GM12873 (cell line): ENCODE measurements around the gene PDP2.

ENCODE experiments used
- TF ChIP-seq, protein P1 (sequence below): IDR thresholded peaks from 2 replicates; pipeline ENCODE4 v1.5.1; 2012; ENCODE audit warnings: low read depth, mild to moderate bottlenecking, moderate library complexity, low read length, control low read depth; ENCODE audit not compliant: insufficient read depth; ENCODE audit errors: missing control alignments

PDP2 gene

GRCh38 chr16:66906916-66907836 is 26.9 kb downstream of the PDP2 start:
- TF ChIP-seq, protein P1, sequence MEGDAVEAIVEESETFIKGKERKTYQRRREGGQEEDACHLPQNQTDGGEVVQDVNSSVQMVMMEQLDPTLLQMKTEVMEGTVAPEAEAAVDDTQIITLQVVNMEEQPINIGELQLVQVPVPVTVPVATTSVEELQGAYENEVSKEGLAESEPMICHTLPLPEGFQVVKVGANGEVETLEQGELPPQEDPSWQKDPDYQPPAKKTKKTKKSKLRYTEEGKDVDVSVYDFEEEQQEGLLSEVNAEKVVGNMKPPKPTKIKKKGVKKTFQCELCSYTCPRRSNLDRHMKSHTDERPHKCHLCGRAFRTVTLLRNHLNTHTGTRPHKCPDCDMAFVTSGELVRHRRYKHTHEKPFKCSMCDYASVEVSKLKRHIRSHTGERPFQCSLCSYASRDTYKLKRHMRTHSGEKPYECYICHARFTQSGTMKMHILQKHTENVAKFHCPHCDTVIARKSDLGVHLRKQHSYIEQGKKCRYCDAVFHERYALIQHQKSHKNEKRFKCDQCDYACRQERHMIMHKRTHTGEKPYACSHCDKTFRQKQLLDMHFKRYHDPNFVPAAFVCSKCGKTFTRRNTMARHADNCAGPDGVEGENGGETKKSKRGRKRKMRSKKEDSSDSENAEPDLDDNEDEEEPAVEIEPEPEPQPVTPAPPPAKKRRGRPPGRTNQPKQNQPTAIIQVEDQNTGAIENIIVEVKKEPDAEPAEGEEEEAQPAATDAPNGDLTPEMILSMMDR, result no peak

GRCh38 chr16:66908116-66908515 is 27.8 kb downstream of the PDP2 start:
- TF ChIP-seq, protein P1, result no peak

- TF ChIP-seq, protein P1, result no peak
Measured at GRCh38 chr16:66908762-66909559, 28.6 kb downstream of the PDP2 start.

GRCh38 chr16:66910175-66910940 is 30.0 kb downstream of the PDP2 start:
- TF ChIP-seq, protein P1, result no peak

DNA sequence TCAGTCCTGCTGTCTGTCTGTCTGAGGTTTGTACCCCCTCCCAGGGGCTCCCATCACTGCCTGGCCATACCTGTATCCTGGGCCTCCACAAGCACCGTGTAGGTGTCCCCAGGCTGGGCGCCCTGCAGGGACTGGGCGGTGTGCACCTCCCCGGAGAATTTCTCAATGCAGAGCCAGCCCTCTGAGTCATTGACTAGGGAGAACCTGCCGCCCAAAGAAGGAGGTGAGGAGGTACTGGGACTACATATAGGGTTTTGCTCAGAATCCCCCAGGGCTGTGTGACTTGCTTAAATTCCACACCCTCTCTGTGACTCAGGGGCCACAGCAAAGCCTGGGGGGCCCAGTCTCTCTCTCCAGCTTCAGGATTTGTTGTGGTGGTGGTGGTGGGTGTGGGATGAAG is 30.8 kb downstream of the PDP2 start:
- TF ChIP-seq, protein P1, result no peak

GRCh38 chr16:66911801-66912200 is 31.5 kb downstream of the PDP2 start:
- TF ChIP-seq, protein P1, result no peak
